H1 (cell line): ENCODE data around the gene SPATS2L. TPM values are rescaled to one million over a fixed set of nuclear protein-coding genes. Genes with fewer than 3 reads are reported as not detected.

Experiments
- ASH2L ChIP-seq: fragments of 200-600, 300-600 bp; sonication (generic); IDR thresholded peaks from one replicate; pipeline ENCODE4 v1.7.1; 2017; ENCODE audit warnings: low read length
- EZH2 ChIP-seq: fragments of 200-600 bp; sonication (generic); IDR thresholded peaks from 2 replicates; pipeline ENCODE4 v1.7.1; 2012; ENCODE audit warnings: low read depth, mild to moderate bottlenecking, moderate library complexity, low read length, inconsistent platforms; ENCODE audit not compliant: severe bottlenecking
- JUN ChIP-seq: IDR thresholded peaks from 2 replicates; pipeline ENCODE4 v1.6.1; 2011; ENCODE audit warnings: low read depth, mild to moderate bottlenecking, improper control_type of control experiment, low read length
- KDM1A ChIP-seq: fragments of 200-600, 300-600 bp; sonication (generic); IDR thresholded peaks from 2 replicates; pipeline ENCODE4 v1.7.1; 2016; ENCODE audit warnings: mild to moderate bottlenecking, low read length, borderline replicate concordance
- SIN3A ChIP-seq, 2 experiments: IDR thresholded peaks in 1 of 2; conservative IDR thresholded peaks in 1 of 2; 2 replicates each; pipeline ENCODE4 v1.6.1; 2011 to 2012; ENCODE audit warnings: low read length in 2 of 2, improper control_type of control experiment in 1 of 2, low read depth in 1 of 2, mild to moderate bottlenecking in 1 of 2
- polyA plus RNA-seq, 7 experiments: library from polyadenylated mRNA; depleted of rRNA in 3 of 7; stranded (reverse) in 5 of 7; unstranded in 2 of 7; fragments of >200 nt in 5 of 7; fragments of 200-250 nt in 2 of 7; gene quantifications; 1 replicate in 5 of 7; 2 replicates in 1 of 7; 4 replicates in 1 of 7; pipeline versions ENCODE4 v1.2.1 to v1.2.3, GENCODE V29; 2011 to 2013; ENCODE audit warnings: missing spikeins in 2 of 7, mixed read lengths in 2 of 7
- total RNA-seq: library from RNA; stranded (reverse); fragmentation: NEBNext Ultra II Directional; extraction: Animal tissue kit (Norgen Biotek cat#: 25700); gene quantifications from 2 replicates; pipeline ENCODE4 v1.2.1, GENCODE V29; 2021

Gene SPATS2L
- total and polyA plus RNA-seq, 2 of the 8 experiments (the other 6 are each of a cell fraction or from before 2014, with no cell fraction given): 67.3 to 189 TPM

GRCh38 chr2:200258081-200258480, 48.4 kb upstream of the SPATS2L start (continued):
- no peak for TF ChIP-seq SIN3A (conservative IDR thresholded peaks at IDR 0.05 in 1 of 2, IDR thresholded peaks at IDR 0.05 in 1 of 2; ENCODE audit: low read depth in 1 of 2, low read length in 2 of 2)
- no peak for TF ChIP-seq ASH2L
- TF ChIP-seq JUN: no peak
- no peak for TF ChIP-seq EZH2
- no peak for TF ChIP-seq KDM1A
